ENCODE measurements around the gene HES4.
A peak's percentile ranks its signal among the peaks of the same experiment; 100 is the strongest.
"Not testable (repeated sequence)": the region's sequence is repeated elsewhere in the genome, so short reads cannot be mapped to it uniquely, and the experiment has no call there.

HES4 gene

GRCh38 chr1:998995-999724 lies 737 bp downstream of the HES4 start:
- DNase-seq (ENCODE audit: low spot score): no peak

GRCh38 chr1:998745-998994 lies 1.2 kb downstream of the HES4 start:
- DNase-seq (ENCODE audit: low spot score): no peak

GRCh38 chr1:997993-998744 lies 1.7 kb downstream of the HES4 start:
- DNase-seq (ENCODE audit: low spot score): peak; percentile 54

- DNase-seq (ENCODE audit: low spot score): no peak
Measured at GRCh38 chr1:997713-997992, 2.2 kb downstream of the HES4 start.

GRCh38 chr1:996851-997712 lies 2.8 kb downstream of the HES4 start:
- DNase-seq (ENCODE audit: low spot score): no peak

- no peak for DNase-seq (ENCODE audit: low spot score)
Measured at GRCh38 chr1:995665-996633, 3.9 kb downstream of the HES4 start.

GRCh38 chr1:994546-994945 lies 5.4 kb downstream of the HES4 start:
- DNase-seq (ENCODE audit: low spot score): not testable (repeated sequence)

- DNase-seq (ENCODE audit: low spot score): no peak
Measured at GRCh38 chr1:993379-993995, 6.4 kb downstream of the HES4 start.

GRCh38 chr1:992362-992761 lies 7.5 kb downstream of the HES4 start:
- no peak for DNase-seq (ENCODE audit: low spot score)

- no peak for DNase-seq (ENCODE audit: low spot score)
Measured at GRCh38 chr1:991895-992294, 8.0 kb downstream of the HES4 start.

- DNase-seq (ENCODE audit: low spot score): not testable (repeated sequence)
Measured at GRCh38 chr1:991275-991674, 8.6 kb downstream of the HES4 start.

- DNase-seq (ENCODE audit: low spot score): not testable (repeated sequence)
Measured at GRCh38 chr1:988061-988460, 11.8 kb downstream of the HES4 start.

GRCh38 chr1:985126-985525 lies 14.8 kb downstream of the HES4 start:
- DNase-seq (ENCODE audit: low spot score): no peak

GRCh38 chr1:984476-984814 lies 15.5 kb downstream of the HES4 start:
- no peak for DNase-seq (ENCODE audit: low spot score)

- DNase-seq (ENCODE audit: low spot score): no peak
Measured at GRCh38 chr1:983798-984475, 16.0 kb downstream of the HES4 start.

- no peak for DNase-seq (ENCODE audit: low spot score)
Measured at GRCh38 chr1:982765-983436, 17.0 kb downstream of the HES4 start.

GRCh38 chr1:981955-982558 lies 17.8 kb downstream of the HES4 start, which contains the start of gene PERM1:
Gene PERM1, minus strand, starts transcription at chr1:982093. Its CDS starts 1,064 bp downstream, at chr1:981029.
- no peak for DNase-seq (ENCODE audit: low spot score)

GRCh38 chr1:981491-981954 lies 18.4 kb downstream of the HES4 start:
- DNase-seq (ENCODE audit: low spot score): no peak
